Measurements from ENCODE around the gene TMEM150A. TPM values are rescaled to one million over a fixed set of nuclear protein-coding genes. Genes with fewer than 3 reads are reported as not detected.

Gene TMEM150A
- total and polyA plus RNA-seq, 2 of the 13 experiments (the other 11 are each of a cell fraction or from before 2014, with no cell fraction given): 30.1 to 70.4 TPM

GRCh38 chr2:85584354-85584856 is 18.1 kb downstream of the TMEM150A start, which contains the start of gene VAMP5 (continued):
- TF ChIP-seq, protein P1, sequence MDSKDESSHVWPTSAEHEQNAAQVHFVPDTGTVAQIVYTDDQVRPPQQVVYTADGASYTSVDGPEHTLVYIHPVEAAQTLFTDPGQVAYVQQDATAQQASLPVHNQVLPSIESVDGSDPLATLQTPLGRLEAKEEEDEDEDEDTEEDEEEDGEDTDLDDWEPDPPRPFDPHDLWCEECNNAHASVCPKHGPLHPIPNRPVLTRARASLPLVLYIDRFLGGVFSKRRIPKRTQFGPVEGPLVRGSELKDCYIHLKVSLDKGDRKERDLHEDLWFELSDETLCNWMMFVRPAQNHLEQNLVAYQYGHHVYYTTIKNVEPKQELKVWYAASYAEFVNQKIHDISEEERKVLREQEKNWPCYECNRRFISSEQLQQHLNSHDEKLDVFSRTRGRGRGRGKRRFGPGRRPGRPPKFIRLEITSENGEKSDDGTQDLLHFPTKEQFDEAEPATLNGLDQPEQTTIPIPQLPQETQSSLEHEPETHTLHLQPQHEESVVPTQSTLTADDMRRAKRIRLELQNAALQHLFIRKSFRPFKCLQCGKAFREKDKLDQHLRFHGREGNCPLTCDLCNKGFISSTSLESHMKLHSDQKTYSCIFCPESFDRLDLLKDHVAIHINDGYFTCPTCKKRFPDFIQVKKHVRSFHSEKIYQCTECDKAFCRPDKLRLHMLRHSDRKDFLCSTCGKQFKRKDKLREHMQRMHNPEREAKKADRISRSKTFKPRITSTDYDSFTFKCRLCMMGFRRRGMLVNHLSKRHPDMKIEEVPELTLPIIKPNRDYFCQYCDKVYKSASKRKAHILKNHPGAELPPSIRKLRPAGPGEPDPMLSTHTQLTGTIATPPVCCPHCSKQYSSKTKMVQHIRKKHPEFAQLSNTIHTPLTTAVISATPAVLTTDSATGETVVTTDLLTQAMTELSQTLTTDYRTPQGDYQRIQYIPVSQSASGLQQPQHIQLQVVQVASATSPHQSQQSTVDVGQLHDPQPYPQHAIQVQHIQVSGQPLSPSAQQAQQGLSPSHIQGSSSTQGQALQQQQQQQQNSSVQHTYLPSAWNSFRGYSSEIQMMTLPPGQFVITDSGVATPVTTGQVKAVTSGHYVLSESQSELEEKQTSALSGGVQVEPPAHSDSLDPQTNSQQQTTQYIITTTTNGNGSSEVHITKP (CRISPR knock-in tag; IDR thresholded peaks at IDR 0.05; ENCODE audit: low read depth): no peak
- TF ChIP-seq ZNF766 (CRISPR knock-in tag; IDR thresholded peaks at IDR 0.05; ENCODE audit: borderline replicate concordance): peak; percentile 68; the same call in 1 of the 2 replicates
- no peak for TF ChIP-seq SNAI1 (CRISPR knock-in tag; IDR thresholded peaks at IDR 0.05; ENCODE audit: borderline replicate concordance)
- TF ChIP-seq, protein P2, sequence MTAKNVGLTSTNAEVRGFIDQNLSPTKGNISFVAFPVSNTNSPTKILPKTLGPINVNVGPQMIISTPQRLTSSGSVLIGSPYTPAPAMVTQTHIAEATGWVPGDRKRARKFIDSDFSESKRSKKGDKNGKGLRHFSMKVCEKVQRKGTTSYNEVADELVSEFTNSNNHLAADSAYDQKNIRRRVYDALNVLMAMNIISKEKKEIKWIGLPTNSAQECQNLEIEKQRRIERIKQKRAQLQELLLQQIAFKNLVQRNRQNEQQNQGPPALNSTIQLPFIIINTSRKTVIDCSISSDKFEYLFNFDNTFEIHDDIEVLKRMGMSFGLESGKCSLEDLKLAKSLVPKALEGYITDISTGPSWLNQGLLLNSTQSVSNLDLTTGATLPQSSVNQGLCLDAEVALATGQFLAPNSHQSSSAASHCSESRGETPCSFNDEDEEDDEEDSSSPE (CRISPR knock-in tag; IDR thresholded peaks at IDR 0.05): peak; percentile 70
- TF ChIP-seq HNF4A (CRISPR knock-in tag; IDR thresholded peaks at IDR 0.05): peak; percentile 99
- peak; percentile 94 for TF ChIP-seq SPEN (CRISPR knock-in tag; IDR thresholded peaks at IDR 0.05; ENCODE audit: low read depth)
- no peak for TF ChIP-seq RAD51 (IDR thresholded peaks at IDR 0.05; ENCODE audit: borderline replicate concordance)
- peak; percentile 33; the same call in 1 of the 2 replicates for TF ChIP-seq ZNF274 (CRISPR knock-in tag; IDR thresholded peaks at IDR 0.05)
- TF ChIP-seq SUZ12 (IDR thresholded peaks at IDR 0.05; ENCODE audit: low read depth, low read length): no peak
- TF ChIP-seq ZNF24 (IDR thresholded peaks at IDR 0.05): no peak
- TF ChIP-seq AKNA (CRISPR knock-in tag; IDR thresholded peaks at IDR 0.05; ENCODE audit: borderline replicate concordance): no peak
- TF ChIP-seq ZSCAN9 (CRISPR knock-in tag; IDR thresholded peaks at IDR 0.05; ENCODE audit: borderline replicate concordance): peak; percentile 68; the same call in 1 of the 2 replicates
- TF ChIP-seq KDM5B (CRISPR knock-in tag; IDR thresholded peaks at IDR 0.05; ENCODE audit: borderline replicate concordance): peak; percentile 84; the same call in 1 of the 2 replicates
- TF ChIP-seq MTA1 (CRISPR knock-in tag; IDR thresholded peaks at IDR 0.05; ENCODE audit: borderline replicate concordance): peak; percentile 97; the same call in 1 of the 2 replicates
- no peak for TF ChIP-seq KLF11 (CRISPR knock-in tag; IDR thresholded peaks at IDR 0.05)
- no peak for TF ChIP-seq SMYD3 (CRISPR knock-in tag; IDR thresholded peaks at IDR 0.05)
- TF ChIP-seq ZNF619 (CRISPR knock-in tag; IDR thresholded peaks at IDR 0.05): no peak
- TF ChIP-seq THRA (CRISPR knock-in tag; IDR thresholded peaks at IDR 0.05; ENCODE audit: borderline replicate concordance): peak; percentile 82; the same call in 1 of the 2 replicates
- no peak for TF ChIP-seq PHB2 (IDR thresholded peaks at IDR 0.05; ENCODE audit: partially characterized antibody)
- TF ChIP-seq ZNF326 (CRISPR knock-in tag; IDR thresholded peaks at IDR 0.05; ENCODE audit: borderline replicate concordance): no peak
